NCI-H2081 treated with DMSO at 0.1 percent for 48 hours (cell line): ENCODE results near the gene TRIM67.
"Not testable (repeated sequence)": the region's sequence is repeated elsewhere in the genome, so short reads cannot be mapped to it uniquely, and the experiment has no call there.

ENCODE experiments used
- DNase-seq: peaks from one replicate; lab custom pipeline; 2025; lab: John Stamatoyannopoulos, UW

The TRIM67 gene

GRCh38 chr1:231161667-231162296, at the start of gene TRIM67:
Gene TRIM67 (plus strand): TSS chr1:231162058. CDS start chr1:231162970, 912 bp downstream.
- no peak for DNase-seq

- DNase-seq, result no peak
Measured at GRCh38 chr1:231116738-231117137, 45.1 kb upstream of the TRIM67 start.

GRCh38 chr1:231118704-231119453, 43.0 kb upstream of the TRIM67 start:
- DNase-seq, result no peak

DNA sequence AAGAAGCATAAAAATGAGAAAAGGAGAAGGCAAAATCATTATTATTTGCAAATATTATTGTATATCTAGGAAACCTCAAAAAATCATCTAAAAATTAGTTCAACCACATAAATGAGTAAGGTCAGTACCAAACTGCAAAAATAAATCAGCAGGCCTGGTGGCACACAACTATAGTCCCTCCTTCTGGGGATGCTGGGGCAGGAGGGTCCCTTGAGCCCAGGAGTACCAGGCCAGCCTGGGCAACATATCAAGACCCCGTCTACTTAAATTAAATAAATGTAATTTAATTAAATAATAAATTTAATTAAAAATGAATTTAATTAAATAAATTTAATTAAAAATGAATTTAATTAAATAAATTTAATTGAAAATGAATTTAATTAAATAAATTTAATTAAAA, 40.3 kb upstream of the TRIM67 start:
- no peak for DNase-seq

DNA sequence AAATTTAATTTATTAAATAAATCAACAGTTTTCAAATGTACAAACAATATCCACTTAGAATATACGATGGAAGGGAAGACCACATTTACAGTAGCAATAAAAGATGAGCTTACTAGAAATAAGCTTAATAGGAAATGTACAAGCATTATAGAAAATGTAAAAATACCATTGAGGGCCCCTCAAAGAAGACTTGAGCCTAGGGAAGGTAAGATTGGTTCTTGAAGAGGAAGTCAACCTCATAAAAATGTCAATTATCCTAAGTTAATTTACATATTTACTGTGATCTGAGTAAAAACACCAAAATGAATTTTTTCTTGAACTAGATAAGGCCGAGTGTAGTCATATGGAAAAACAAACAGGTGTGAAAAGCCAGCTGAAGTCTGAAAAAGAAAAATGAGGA, 39.7 kb upstream of the TRIM67 start:
- DNase-seq, result no peak

- DNase-seq, result no peak
Measured at GRCh38 chr1:231124746-231125145, 37.1 kb upstream of the TRIM67 start.

GRCh38 chr1:231125972-231126580, 35.8 kb upstream of the TRIM67 start:
- no peak for DNase-seq

- not testable (repeated sequence) for DNase-seq
Measured at GRCh38 chr1:231127106-231127505, 34.8 kb upstream of the TRIM67 start.

DNA sequence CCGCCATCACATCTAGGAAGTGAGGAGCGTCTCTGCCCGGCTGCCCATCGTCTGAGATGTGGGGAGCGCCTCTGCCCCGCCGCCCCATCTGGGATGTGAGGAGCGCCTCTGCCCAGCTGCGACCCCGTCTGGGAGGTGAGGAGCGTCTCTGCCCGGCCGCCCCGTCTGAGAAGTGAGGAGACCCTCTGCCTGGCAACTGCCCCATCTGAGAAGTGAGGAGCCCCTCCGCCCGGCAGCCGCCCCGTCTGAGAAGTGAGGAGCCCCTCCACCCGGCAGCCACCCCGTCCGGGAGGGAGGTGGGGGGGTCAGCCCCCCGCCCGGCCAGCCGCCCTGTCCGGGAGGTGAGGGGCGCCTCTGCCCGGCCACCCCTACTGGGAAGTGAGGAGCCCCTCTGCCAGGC, 33.4 kb upstream of the TRIM67 start:
- not testable (repeated sequence) for DNase-seq

DNA sequence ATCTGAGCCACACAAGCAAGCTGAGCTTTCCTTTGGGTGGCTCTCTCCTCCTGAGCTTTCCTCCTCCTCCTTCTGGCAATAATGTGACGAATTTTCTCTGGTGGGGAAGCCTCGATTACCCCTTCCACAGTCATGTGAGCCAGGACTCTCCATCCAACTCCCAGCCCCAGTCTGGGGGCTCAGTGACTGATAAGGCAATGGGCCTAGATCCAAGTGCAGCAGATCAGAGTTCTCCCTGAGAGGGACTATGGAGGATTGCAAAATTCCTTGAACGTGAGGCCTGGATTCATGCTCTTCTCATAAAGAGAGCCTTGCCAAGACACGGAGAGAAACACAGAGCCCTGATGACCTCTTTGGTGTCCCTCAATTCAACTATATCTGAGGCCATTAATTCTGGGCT, 31.3 kb upstream of the TRIM67 start:
- DNase-seq, result no peak

DNA sequence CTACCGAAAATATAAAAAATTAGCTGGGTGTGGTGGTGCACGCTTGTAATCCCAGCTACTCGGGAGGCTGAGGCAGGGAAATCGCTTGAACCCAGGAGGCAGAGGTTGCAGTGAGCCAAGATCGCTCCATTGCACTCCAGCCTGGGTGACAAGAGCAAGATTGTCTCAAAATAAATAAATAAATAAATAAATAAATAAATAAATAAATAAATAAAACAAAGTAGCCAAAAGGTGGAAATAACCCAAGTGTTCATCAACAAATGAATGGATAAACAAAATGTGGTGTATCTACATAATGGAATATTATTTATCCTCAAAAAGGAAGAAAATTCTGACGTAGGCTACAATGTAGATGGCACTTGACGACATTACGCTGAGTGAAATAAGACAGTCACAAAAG, 29.3 kb upstream of the TRIM67 start:
- DNase-seq, result not testable (repeated sequence)

- DNase-seq, result no peak
Measured at GRCh38 chr1:231134624-231135023, 27.2 kb upstream of the TRIM67 start.

DNA sequence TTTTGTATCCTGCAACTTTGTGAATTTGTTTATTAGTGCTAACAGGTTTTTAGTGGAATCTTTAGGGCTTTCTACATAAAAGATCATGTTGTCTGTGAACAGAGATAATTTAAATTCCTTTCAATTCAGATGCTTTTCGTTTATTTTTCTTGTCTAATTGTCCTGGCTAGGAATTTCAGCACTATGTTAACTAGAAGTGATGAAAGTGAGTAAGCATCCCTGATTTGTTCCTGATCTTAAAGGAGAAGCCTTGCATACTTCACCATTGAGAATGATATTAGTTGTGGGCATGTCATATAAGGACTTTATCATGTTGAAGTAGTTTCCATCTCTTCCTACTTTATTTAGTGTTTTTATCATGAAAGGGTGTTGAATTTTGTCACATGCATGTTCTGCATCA, 23.6 kb upstream of the TRIM67 start:
- DNase-seq, result no peak

DNA sequence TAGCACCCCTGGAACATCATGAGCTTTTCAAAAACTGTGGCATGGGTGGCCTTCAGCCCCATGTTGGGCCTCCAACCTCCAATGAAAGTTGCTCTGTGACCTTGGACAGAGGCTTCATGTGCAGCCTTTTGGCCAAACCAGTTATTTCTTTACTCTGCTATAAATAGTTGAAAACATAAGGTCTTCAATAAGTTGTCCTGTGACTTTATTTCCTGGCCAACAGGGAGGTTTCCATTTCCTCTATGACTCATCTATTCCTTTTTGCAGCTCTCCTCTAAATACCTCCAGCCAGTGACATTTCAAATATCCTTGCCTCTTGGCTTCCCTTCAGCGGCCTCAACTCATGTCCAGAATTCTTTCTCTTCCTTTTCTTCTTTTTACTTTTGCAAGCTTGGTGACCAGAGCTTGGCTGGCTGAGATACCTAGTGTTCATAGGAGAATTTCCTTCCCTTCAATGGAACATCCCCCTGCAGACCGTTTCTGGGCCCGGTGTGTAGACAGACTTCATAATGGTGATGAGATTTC, 22.7 kb upstream of the TRIM67 start:
- DNase-seq, result no peak

GRCh38 chr1:231139659-231140654, 21.9 kb upstream of the TRIM67 start:
- DNase-seq, result no peak

DNA sequence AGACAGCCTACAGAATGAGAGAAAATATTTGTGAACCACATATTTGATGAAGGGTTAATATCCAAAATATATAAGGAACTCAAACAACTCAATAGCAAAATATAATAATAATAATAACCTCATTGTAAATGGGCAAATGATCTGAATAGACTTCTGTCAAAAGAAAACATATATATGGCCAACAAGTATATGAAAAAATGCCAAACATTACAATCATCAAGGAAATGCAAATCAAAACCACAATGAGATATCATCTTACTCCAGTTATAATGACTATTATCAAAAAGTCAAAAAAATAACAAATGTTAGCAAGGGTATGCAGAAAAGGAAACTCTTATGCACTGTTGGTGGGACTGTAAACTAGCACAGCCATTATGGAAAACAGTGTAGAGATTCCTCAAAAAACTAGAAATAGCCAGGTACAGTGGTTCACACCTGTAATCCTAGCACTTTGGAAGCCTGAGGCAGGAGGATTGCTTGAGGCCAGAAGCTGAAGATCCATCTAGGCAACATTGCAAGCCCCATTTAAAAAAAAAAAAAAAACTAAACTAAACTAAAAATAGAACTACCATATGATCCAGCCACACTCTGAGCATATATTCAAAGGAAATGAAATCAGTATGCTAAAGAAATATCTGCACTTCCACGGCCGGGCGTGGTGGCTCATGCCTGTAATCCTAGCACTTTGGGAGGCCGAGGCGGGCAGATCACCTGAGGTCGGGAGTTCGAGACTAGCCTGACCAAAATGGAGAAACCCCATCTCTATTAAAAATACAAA, 17.3 kb upstream of the TRIM67 start:
- no peak for DNase-seq

- DNase-seq, result no peak
Measured at GRCh38 chr1:231147896-231148295, 14.0 kb upstream of the TRIM67 start.

DNA sequence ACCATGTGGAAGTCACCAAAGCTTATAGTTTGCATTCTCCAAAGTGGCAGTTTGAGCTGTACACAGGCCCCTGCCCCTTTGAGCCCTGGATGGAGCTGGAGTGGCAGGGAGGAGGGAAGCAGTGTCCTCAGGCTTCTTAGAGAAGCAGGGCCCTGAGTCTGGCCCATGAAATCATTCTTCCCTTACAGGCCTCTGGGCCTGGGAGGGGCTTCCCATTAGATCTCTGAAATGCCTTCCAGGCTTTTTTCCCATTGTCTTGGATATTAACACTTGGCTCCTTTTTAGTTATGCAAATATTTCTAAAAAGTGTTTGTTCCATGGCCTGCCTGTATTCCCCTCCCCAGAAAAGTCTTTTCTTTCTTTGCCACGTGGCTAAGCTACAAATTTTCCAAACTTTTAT, 10.0 kb upstream of the TRIM67 start:
- no peak for DNase-seq

- no peak for DNase-seq
Measured at GRCh38 chr1:231153726-231154125, 8.1 kb upstream of the TRIM67 start.

GRCh38 chr1:231155808-231156207, 6.0 kb upstream of the TRIM67 start:
- no peak for DNase-seq

DNA sequence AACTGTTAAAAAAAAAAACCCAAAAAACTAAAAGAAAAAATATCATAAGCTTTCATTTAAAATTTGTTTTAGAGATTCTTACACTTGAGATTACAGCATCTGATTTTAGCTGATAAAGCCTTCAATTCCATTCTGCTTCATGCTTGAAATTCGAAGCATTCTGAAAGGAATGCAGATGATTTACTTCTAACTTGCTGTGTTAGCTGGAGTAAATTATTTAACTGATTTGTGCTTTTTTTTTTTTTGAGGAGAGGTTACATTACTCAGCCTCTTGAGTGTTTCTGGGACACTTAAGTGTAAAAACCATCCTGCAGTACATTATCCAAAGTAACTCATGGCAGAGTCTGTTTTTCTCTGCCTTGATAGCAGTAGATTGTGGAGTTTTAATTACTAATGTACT, 4.5 kb upstream of the TRIM67 start:
- DNase-seq, result no peak
